Measurements from ENCODE around the gene ZNF486. TPM values are rescaled to one million over a fixed set of nuclear protein-coding genes. Genes with fewer than 3 reads are reported as not detected.
"Not testable (repeated sequence)": the region's sequence is repeated elsewhere in the genome, so short reads cannot be mapped to it uniquely, and the experiment has no call there.

Gene ZNF486
- 10 to 100 TPM in 2 of 5 experiments, 1 to 10 TPM in 3; 3.3 to 10.3 (median 4.8) TPM for total RNA-seq
- polyA plus RNA-seq = 1 to 10 TPM; 4.0 to 5.0 TPM
- 12.2 reads per million, percentile 40 among the genes with 10 or more reads in this experiment for total RNA-seq

GRCh38 chr19:20167020-20167644 is at the start of gene ZNF486:
Gene ZNF486, plus strand, starts transcription at chr19:20167214. Its CDS starts 117 bp downstream, at chr19:20167331.
- DNase-seq (peak; percentile 73 to 94 (median 90)), ATAC-seq (peak; percentile 99)
- Mint-ChIP-seq H3K36me3 (peaks cover 29 to 58% (median 33%) of the 10 kb centered on the region in 5 donors), H3K9me3 (peaks cover 2 to 84% (median 23%) of the 10 kb centered on the region in 11 donors), H3K4me3 (peak within 1 kb of the TSS; percentile 90 to 99 (median 95)), H3K4me1 (peaks cover 13 to 42% (median 36%) of the 10 kb centered on the region in 7 donors), H3K27ac (peak within 1 kb of the TSS; percentile 83 to 98 (median 90)), H3K27me3 (no peaks in the 10 kb centered on the region)
- Histone ChIP-seq H3K27ac (ENCODE audit: low read depth, low read length) (peak within 1 kb of the TSS; percentile 76), H3K36me3 (ENCODE audit: control insufficient read depth in 2 of 3, insufficient read depth in 3 of 3, low read length in 3 of 3) (peaks cover 0 to 17% (median 0%) of the 10 kb centered on the region in 3 experiments), H3K4me3 (ENCODE audit: low read length) (peak within 1 kb of the TSS; percentile 85), H3K9me3 (ENCODE audit: control insufficient read depth in 2 of 3, low read length in 3 of 3) (peaks cover 0 to 10% (median 0%) of the 10 kb centered on the region in 3 experiments), H3K4me1 (ENCODE audit: control insufficient read depth in 2 of 2, insufficient read depth in 2 of 2, low read length in 2 of 2) (peaks cover 9 to 13% of the 10 kb centered on the region in 2 donors), H3K27me3 (ENCODE audit: control insufficient read depth in 2 of 2, insufficient read depth in 2 of 2, low read length in 2 of 2) (no peaks in the 10 kb centered on the region)
- ChIA-PET POLR2A (interaction anchor here (0.6 to 2.1 kb wide), 13 partner anchors 70 to 1685 kb away, joined by 3 to 8 read pairs (median 4); partner anchors contain the start of genes ZNF253, ZNF429, ZNF431 and ZNF506), CTCF (interaction anchor here (0.6 to 0.7 kb wide), 2 partner anchors 117 to 127 kb away, joined by 3 read pairs; partner anchors contain the start of gene ZNF682)
- intact Hi-C loops (cut with micrococcal nuclease) = loop anchor here (1.0 to 10.0 kb wide), 14 partner anchors 71 to 1688 kb away; partner anchors contain the start of genes ZNF66 (in 2 of the 2), ATP13A1 (in 1 of the 2), ZNF100 (in 1 of the 2) and ZNF101 (in 1 of the 2)

GRCh38 chr19:20118064-20118839 is 48.8 kb upstream of the ZNF486 start:
- peaks cover 24 to 46% (median 34%) of the 10 kb centered on the region in 5 donors for H3K36me3 Mint-ChIP-seq
- H3K9me3 Mint-ChIP-seq = peaks cover 0 to 99% (median 58%) of the 10 kb centered on the region in 11 donors
- H3K27ac ChIP-seq (ENCODE audit: low read depth, low read length); H3K4me1 ChIP-seq (ENCODE audit: control insufficient read depth in 2 of 2, insufficient read depth in 2 of 2, low read length in 2 of 2); H3K27me3 ChIP-seq (ENCODE audit: control insufficient read depth in 2 of 2, insufficient read depth in 2 of 2, low read length in 2 of 2); DNase-seq; H3K27me3 Mint-ChIP-seq; H3K4me3 ChIP-seq (ENCODE audit: low read length); ATAC-seq; POLR2A ChIA-PET; H3K36me3 ChIP-seq (ENCODE audit: control insufficient read depth in 2 of 3, insufficient read depth in 3 of 3, low read length in 3 of 3); H3K4me1 Mint-ChIP-seq; H3K27ac Mint-ChIP-seq; H3K4me3 Mint-ChIP-seq; intact Hi-C loops (cut with micrococcal nuclease): not testable (repeated sequence)
- CTCF ChIA-PET = interaction anchor here (0.6 kb wide), 1 partner anchor 15 kb away, joined by 3 read pairs; no protein-coding TSS in a partner anchor
- H3K9me3 ChIP-seq (ENCODE audit: control insufficient read depth in 2 of 3, low read length in 3 of 3) = peaks cover 0 to 68% (median 36%) of the 10 kb centered on the region in 3 experiments

- DNase-seq (no peak), ATAC-seq (no peak)
- Mint-ChIP-seq H3K36me3 (peaks cover 20 to 43% (median 26%) of the 10 kb centered on the region in 5 donors), H3K4me1 (no peaks in the 10 kb centered on the region), H3K9me3 (peaks cover 9 to 94% (median 53%) of the 10 kb centered on the region in 11 donors), H3K27ac (no peak overlapping the region), H3K27me3 (no peaks in the 10 kb centered on the region), H3K4me3 (no peak overlapping the region)
- H3K36me3 ChIP-seq (ENCODE audit: control insufficient read depth in 2 of 3, insufficient read depth in 3 of 3, low read length in 3 of 3) = peaks cover 0 to 8% (median 5%) of the 10 kb centered on the region in 3 experiments
- intact Hi-C loops (cut with micrococcal nuclease) = no loop called here
- H3K4me1 ChIP-seq (ENCODE audit: control insufficient read depth in 2 of 2, insufficient read depth in 2 of 2, low read length in 2 of 2) = no peaks in the 10 kb centered on the region
- H3K27ac ChIP-seq (ENCODE audit: low read depth, low read length) = no peak overlapping the region
- no peaks in the 10 kb centered on the region for H3K27me3 ChIP-seq (ENCODE audit: control insufficient read depth in 2 of 2, insufficient read depth in 2 of 2, low read length in 2 of 2)
- ChIA-PET POLR2A (no interaction called here), CTCF (no interaction called here)
- no peak overlapping the region for H3K4me3 ChIP-seq (ENCODE audit: low read length)
- H3K9me3 ChIP-seq (ENCODE audit: control insufficient read depth in 2 of 3, low read length in 3 of 3) = peaks cover 0 to 58% (median 18%) of the 10 kb centered on the region in 3 experiments
Observed at GRCh38 chr19:20124879-20125278, 42.1 kb upstream of the ZNF486 start.

- POLR2A ChIA-PET; H3K4me3 Mint-ChIP-seq; H3K27ac Mint-ChIP-seq; H3K27ac ChIP-seq (ENCODE audit: low read depth, low read length); H3K27me3 Mint-ChIP-seq; ATAC-seq; H3K4me1 ChIP-seq (ENCODE audit: control insufficient read depth in 2 of 2, insufficient read depth in 2 of 2, low read length in 2 of 2); DNase-seq; H3K27me3 ChIP-seq (ENCODE audit: control insufficient read depth in 2 of 2, insufficient read depth in 2 of 2, low read length in 2 of 2); CTCF ChIA-PET; H3K4me1 Mint-ChIP-seq; H3K4me3 ChIP-seq (ENCODE audit: low read length); H3K36me3 ChIP-seq (ENCODE audit: control insufficient read depth in 2 of 3, insufficient read depth in 3 of 3, low read length in 3 of 3); intact Hi-C loops (cut with micrococcal nuclease): not testable (repeated sequence)
- peaks cover 3 to 19% (median 5%) of the 10 kb centered on the region in 5 donors for H3K36me3 Mint-ChIP-seq
- peaks cover 3 to 90% (median 41%) of the 10 kb centered on the region in 11 donors for H3K9me3 Mint-ChIP-seq
- H3K9me3 ChIP-seq (ENCODE audit: control insufficient read depth in 2 of 3, low read length in 3 of 3) = peaks cover 0 to 32% (median 7%) of the 10 kb centered on the region in 3 experiments
Observed at GRCh38 chr19:20132933-20133332, 34.1 kb upstream of the ZNF486 start.

GRCh38 chr19:20137714-20138113 is 29.3 kb upstream of the ZNF486 start:
- POLR2A ChIA-PET; intact Hi-C loops (cut with micrococcal nuclease): not testable (repeated sequence)

GRCh38 chr19:20151617-20152145 is 15.3 kb upstream of the ZNF486 start:
- Mint-ChIP-seq H3K4me1 (no peaks in the 10 kb centered on the region), H3K36me3 (peaks cover 0 to 10% (median 0%) of the 10 kb centered on the region in 5 donors), H3K9me3 (peaks cover 0 to 51% (median 8%) of the 10 kb centered on the region in 11 donors), H3K4me3 (no peak overlapping the region), H3K27me3 (no peaks in the 10 kb centered on the region), H3K27ac (no peak overlapping the region)
- Histone ChIP-seq H3K9me3 (ENCODE audit: control insufficient read depth in 2 of 3, low read length in 3 of 3) (no peaks in the 10 kb centered on the region), H3K27me3 (ENCODE audit: control insufficient read depth in 2 of 2, insufficient read depth in 2 of 2, low read length in 2 of 2) (no peaks in the 10 kb centered on the region), H3K36me3 (ENCODE audit: control insufficient read depth in 2 of 3, insufficient read depth in 3 of 3, low read length in 3 of 3) (no peaks in the 10 kb centered on the region), H3K27ac (ENCODE audit: low read depth, low read length) (no peak overlapping the region), H3K4me3 (ENCODE audit: low read length) (no peak overlapping the region), H3K4me1 (ENCODE audit: control insufficient read depth in 2 of 2, insufficient read depth in 2 of 2, low read length in 2 of 2) (no peaks in the 10 kb centered on the region)
- ATAC-seq (no peak), DNase-seq (no peak)
- POLR2A ChIA-PET = interaction anchor here (0.6 kb wide), 1 partner anchor 264 kb away, joined by 8 read pairs; no protein-coding TSS in a partner anchor
- CTCF ChIA-PET = no interaction called here
- intact Hi-C loops (cut with micrococcal nuclease) = no loop called here

More at GRCh38 chr19:20137714-20138113, 29.3 kb upstream of the ZNF486 start:
- DNase-seq; H3K4me1 Mint-ChIP-seq; H3K4me1 ChIP-seq (ENCODE audit: control insufficient read depth in 2 of 2, insufficient read depth in 2 of 2, low read length in 2 of 2); H3K27ac Mint-ChIP-seq; H3K27me3 ChIP-seq (ENCODE audit: control insufficient read depth in 2 of 2, insufficient read depth in 2 of 2, low read length in 2 of 2); H3K4me3 Mint-ChIP-seq; H3K27ac ChIP-seq (ENCODE audit: low read depth, low read length); H3K4me3 ChIP-seq (ENCODE audit: low read length); ATAC-seq; H3K36me3 Mint-ChIP-seq; CTCF ChIA-PET; H3K27me3 Mint-ChIP-seq; H3K36me3 ChIP-seq (ENCODE audit: control insufficient read depth in 2 of 3, insufficient read depth in 3 of 3, low read length in 3 of 3): not testable (repeated sequence)
- peaks cover 4 to 82% (median 33%) of the 10 kb centered on the region in 11 donors for H3K9me3 Mint-ChIP-seq
- H3K9me3 ChIP-seq (ENCODE audit: control insufficient read depth in 2 of 3, low read length in 3 of 3) = peaks cover 0 to 24% (median 0%) of the 10 kb centered on the region in 3 experiments

Data from naive thymus-derived CD4-positive, alpha-beta T cell (primary cell).